ENCODE data around the gene ETV2. TPM values are rescaled to one million over a fixed set of nuclear protein-coding genes. Genes with fewer than 3 reads are reported as not detected.

The ETV2 gene
- polyA plus RNA-seq, 2 of the 4 experiments (the other 2 are of a cell fraction), result 0.36 to 1.3 TPM

GRCh38 chr19:35693835-35694599 lies 52.5 kb downstream of the ETV2 start (continued):
- TF ChIP-seq HMGXB4 (CRISPR knock-in tag; IDR thresholded peaks at IDR 0.05; ENCODE audit: borderline replicate concordance) (no peak), MYC (IDR thresholded peaks at IDR 0.05; ENCODE audit: borderline replicate concordance, low read length) (0 out of 2 replicates have a peak, but pooled peaks have one; percentile 35), EP300 (IDR thresholded peaks at IDR 0.05) (no peak), CHD4 (IDR thresholded peaks at IDR 0.05; ENCODE audit: borderline replicate concordance) (peak; percentile 71; the same call in 1 of the 2 replicates), TP53 (CRISPR knock-in tag; IDR thresholded peaks at IDR 0.05) (no peak), SMC3 (IDR thresholded peaks at IDR 0.05) (peak; percentile 99), KDM1A (IDR thresholded peaks at IDR 0.05; ENCODE audit: low read depth) (0 out of 2 replicates have a peak, but pooled peaks have one; percentile 38), ZNF302 (CRISPR knock-in tag; IDR thresholded peaks at IDR 0.05) (no peak), FOSB (CRISPR knock-in tag; IDR thresholded peaks at IDR 0.05) (no peak), FOSL2 (IDR thresholded peaks at IDR 0.05) (no peak), FOSL2 (CRISPR knock-in tag; IDR thresholded peaks at IDR 0.05) (no peak), BCL3 (IDR thresholded peaks at IDR 0.05) (no peak), MAFK (IDR thresholded peaks at IDR 0.05; ENCODE audit: partially characterized antibody) (no peak), SREBF2 (IDR thresholded peaks at IDR 0.05) (no peak), HOXB5 (CRISPR knock-in tag; IDR thresholded peaks at IDR 0.05) (no peak; the same call in 1 of the 2 replicates), RFX5 (IDR thresholded peaks at IDR 0.05) (no peak), PBX3 (IDR thresholded peaks at IDR 0.05) (no peak), POLR2A (IDR thresholded peaks at IDR 0.05; ENCODE audit: low read length) (no peak), JUN (IDR thresholded peaks at IDR 0.05) (peak in 1 of 2 experiments; percentile 29; a peak in 2 of 5 replicates), NPAS2 (CRISPR knock-in tag; IDR thresholded peaks at IDR 0.05; ENCODE audit: borderline replicate concordance) (no peak), FOXS1 (CRISPR knock-in tag; IDR thresholded peaks at IDR 0.05) (no peak), CTCF (IDR thresholded peaks at IDR 0.05) (peak; percentile 100), ZSCAN20 (CRISPR knock-in tag; IDR thresholded peaks at IDR 0.05) (no peak)

Other genes with a start within 250 kb of the ETV2 start
- 0.24 and 0.30 TPM in 2 replicates for gene FFAR2, start 193.5 kb upstream of the ETV2 start, polyA plus RNA-seq (2011; rRNA removed)
- gene FFAR2, start 193.5 kb upstream of the ETV2 start, polyA plus RNA-seq (2017; fragmentation: RNase III; extraction: RNeasy Plus Mini Kit Qiagen cat#74134 plus additional on column Dnase treatment), result not detected in 3 replicates
- gene KRTDAP, start 151.3 kb upstream of the ETV2 start, polyA plus RNA-seq (2011; rRNA removed), result not detected in 2 replicates
- not detected in 3 replicates for gene KRTDAP, start 151.3 kb upstream of the ETV2 start, polyA plus RNA-seq (2017; fragmentation: RNase III; extraction: RNeasy Plus Mini Kit Qiagen cat#74134 plus additional on column Dnase treatment)
- gene DMKN, start 128.1 kb upstream of the ETV2 start, polyA plus RNA-seq (2011; rRNA removed), result 18.0 and 21.5 TPM in 2 replicates
- 37.0 to 41.6 TPM (median 40.6 TPM) in 3 replicates for gene DMKN, start 128.1 kb upstream of the ETV2 start, polyA plus RNA-seq (2017; fragmentation: RNase III; extraction: RNeasy Plus Mini Kit Qiagen cat#74134 plus additional on column Dnase treatment)
- 0.28 TPM in 2 replicates for gene SBSN, start 113.4 kb upstream of the ETV2 start, polyA plus RNA-seq (2011; rRNA removed)
- 0.67 to 1.1 TPM (median 0.89 TPM) in 3 replicates for gene SBSN, start 113.4 kb upstream of the ETV2 start, polyA plus RNA-seq (2017; fragmentation: RNase III; extraction: RNeasy Plus Mini Kit Qiagen cat#74134 plus additional on column Dnase treatment)
- not detected in 2 replicates for gene GAPDHS, start 108.3 kb upstream of the ETV2 start, polyA plus RNA-seq (2011; rRNA removed)
- gene GAPDHS, start 108.3 kb upstream of the ETV2 start, polyA plus RNA-seq (2017; fragmentation: RNase III; extraction: RNeasy Plus Mini Kit Qiagen cat#74134 plus additional on column Dnase treatment), result not detected in 3 replicates
- 335 and 446 TPM in 2 replicates for gene TMEM147, start 96.1 kb upstream of the ETV2 start, polyA plus RNA-seq (2011; rRNA removed)
- 257 to 282 TPM (median 257 TPM) in 3 replicates for gene TMEM147, start 96.1 kb upstream of the ETV2 start, polyA plus RNA-seq (2017; fragmentation: RNase III; extraction: RNeasy Plus Mini Kit Qiagen cat#74134 plus additional on column Dnase treatment)
- not detected in 2 replicates for gene ATP4A, start 78.1 kb upstream of the ETV2 start, polyA plus RNA-seq (2011; rRNA removed)
- 0.05 TPM in 1 of 3 replicates, not detected in the others for gene ATP4A, start 78.1 kb upstream of the ETV2 start, polyA plus RNA-seq (2017; fragmentation: RNase III; extraction: RNeasy Plus Mini Kit Qiagen cat#74134 plus additional on column Dnase treatment)
- not detected in 2 replicates for gene PMIS2, start 55.6 kb upstream of the ETV2 start, polyA plus RNA-seq (2011; rRNA removed)
- gene PMIS2, start 55.6 kb upstream of the ETV2 start, polyA plus RNA-seq (2017; fragmentation: RNase III; extraction: RNeasy Plus Mini Kit Qiagen cat#74134 plus additional on column Dnase treatment), result not detected in 3 replicates
- gene HAUS5, start 29.0 kb upstream of the ETV2 start, polyA plus RNA-seq (2011; rRNA removed), result 7.2 and 7.3 TPM in 2 replicates
- 16.0 to 17.6 TPM (median 16.1 TPM) in 3 replicates for gene HAUS5, start 29.0 kb upstream of the ETV2 start, polyA plus RNA-seq (2017; fragmentation: RNase III; extraction: RNeasy Plus Mini Kit Qiagen cat#74134 plus additional on column Dnase treatment)
- gene RBM42, start 12.7 kb upstream of the ETV2 start, polyA plus RNA-seq (2011; rRNA removed), result 62.1 and 80.4 TPM in 2 replicates
- gene RBM42, start 12.7 kb upstream of the ETV2 start, polyA plus RNA-seq (2017; fragmentation: RNase III; extraction: RNeasy Plus Mini Kit Qiagen cat#74134 plus additional on column Dnase treatment), result 124 to 131 TPM (median 128 TPM) in 3 replicates
- gene COX6B1, start 6.6 kb downstream of the ETV2 start, polyA plus RNA-seq (2011; rRNA removed), result 749 and 1,115 TPM in 2 replicates
- 1,179 to 1,276 TPM (median 1,260 TPM) in 3 replicates for gene COX6B1, start 6.6 kb downstream of the ETV2 start, polyA plus RNA-seq (2017; fragmentation: RNase III; extraction: RNeasy Plus Mini Kit Qiagen cat#74134 plus additional on column Dnase treatment)
- 0.78 and 1.4 TPM in 2 replicates for gene UPK1A, start 24.8 kb downstream of the ETV2 start, polyA plus RNA-seq (2011; rRNA removed)
- 0.37 to 0.44 TPM (median 0.39 TPM) in 3 replicates for gene UPK1A, start 24.8 kb downstream of the ETV2 start, polyA plus RNA-seq (2017; fragmentation: RNase III; extraction: RNeasy Plus Mini Kit Qiagen cat#74134 plus additional on column Dnase treatment)
- gene ZBTB32, start 62.8 kb downstream of the ETV2 start, polyA plus RNA-seq (2011; rRNA removed), result not detected in 2 replicates
- gene ZBTB32, start 62.8 kb downstream of the ETV2 start, polyA plus RNA-seq (2017; fragmentation: RNase III; extraction: RNeasy Plus Mini Kit Qiagen cat#74134 plus additional on column Dnase treatment), result not detected in 3 replicates
- 17.8 and 25.1 TPM in 2 replicates for gene KMT2B, start 76.3 kb downstream of the ETV2 start, polyA plus RNA-seq (2011; rRNA removed)
- 39.4 to 40.8 TPM (median 39.9 TPM) in 3 replicates for gene KMT2B, start 76.3 kb downstream of the ETV2 start, polyA plus RNA-seq (2017; fragmentation: RNase III; extraction: RNeasy Plus Mini Kit Qiagen cat#74134 plus additional on column Dnase treatment)
- 5.7 and 6.4 TPM in 2 replicates for gene IGFLR1, start 100.7 kb downstream of the ETV2 start, polyA plus RNA-seq (2011; rRNA removed)
- 13.4 to 15.9 TPM (median 14.4 TPM) in 3 replicates for gene IGFLR1, start 100.7 kb downstream of the ETV2 start, polyA plus RNA-seq (2017; fragmentation: RNase III; extraction: RNeasy Plus Mini Kit Qiagen cat#74134 plus additional on column Dnase treatment)
- 29.6 and 41.1 TPM in 2 replicates for gene U2AF1L4, start 103.7 kb downstream of the ETV2 start, polyA plus RNA-seq (2011; rRNA removed)
- gene U2AF1L4, start 103.7 kb downstream of the ETV2 start, polyA plus RNA-seq (2017; fragmentation: RNase III; extraction: RNeasy Plus Mini Kit Qiagen cat#74134 plus additional on column Dnase treatment), result 39.0 to 45.6 TPM (median 42.8 TPM) in 3 replicates
- 111 and 133 TPM in 2 replicates for gene PSENEN, start 103.9 kb downstream of the ETV2 start, polyA plus RNA-seq (2011; rRNA removed)
- 191 to 203 TPM (median 197 TPM) in 3 replicates for gene PSENEN, start 103.9 kb downstream of the ETV2 start, polyA plus RNA-seq (2017; fragmentation: RNase III; extraction: RNeasy Plus Mini Kit Qiagen cat#74134 plus additional on column Dnase treatment)
- gene LIN37, start 106.8 kb downstream of the ETV2 start, polyA plus RNA-seq (2011; rRNA removed), result 8.1 and 11.5 TPM in 2 replicates
- gene LIN37, start 106.8 kb downstream of the ETV2 start, polyA plus RNA-seq (2017; fragmentation: RNase III; extraction: RNeasy Plus Mini Kit Qiagen cat#74134 plus additional on column Dnase treatment), result 20.4 to 23.1 TPM (median 22.0 TPM) in 3 replicates
- gene HSPB6, start 115.3 kb downstream of the ETV2 start, polyA plus RNA-seq (2011; rRNA removed), result 0.12 and 0.16 TPM in 2 replicates
- 0.11 to 0.28 TPM (median 0.26 TPM) in 3 replicates for gene HSPB6, start 115.3 kb downstream of the ETV2 start, polyA plus RNA-seq (2017; fragmentation: RNase III; extraction: RNeasy Plus Mini Kit Qiagen cat#74134 plus additional on column Dnase treatment)
- 19.5 and 30.8 TPM in 2 replicates for gene PROSER3, start 116.4 kb downstream of the ETV2 start, polyA plus RNA-seq (2011; rRNA removed)
- 24.4 to 27.6 TPM (median 25.3 TPM) in 3 replicates for gene PROSER3, start 116.4 kb downstream of the ETV2 start, polyA plus RNA-seq (2017; fragmentation: RNase III; extraction: RNeasy Plus Mini Kit Qiagen cat#74134 plus additional on column Dnase treatment)
- 0.84 and 2.1 TPM in 2 replicates for gene ARHGAP33, start 133.8 kb downstream of the ETV2 start, polyA plus RNA-seq (2011; rRNA removed)
- gene ARHGAP33, start 133.8 kb downstream of the ETV2 start, polyA plus RNA-seq (2017; fragmentation: RNase III; extraction: RNeasy Plus Mini Kit Qiagen cat#74134 plus additional on column Dnase treatment), result 4.6 to 7.7 TPM (median 6.1 TPM) in 3 replicates
- 0.86 and 0.92 TPM in 2 replicates for gene PRODH2, start 171.1 kb downstream of the ETV2 start, polyA plus RNA-seq (2011; rRNA removed)
- 0.55 to 1.0 TPM (median 0.73 TPM) in 3 replicates for gene PRODH2, start 171.1 kb downstream of the ETV2 start, polyA plus RNA-seq (2017; fragmentation: RNase III; extraction: RNeasy Plus Mini Kit Qiagen cat#74134 plus additional on column Dnase treatment)
- gene NPHS1, start 210.8 kb downstream of the ETV2 start, polyA plus RNA-seq (2011; rRNA removed), result 0.27 and 0.30 TPM in 2 replicates
- gene NPHS1, start 210.8 kb downstream of the ETV2 start, polyA plus RNA-seq (2017; fragmentation: RNase III; extraction: RNeasy Plus Mini Kit Qiagen cat#74134 plus additional on column Dnase treatment), result 0.16 to 0.27 TPM (median 0.21 TPM) in 3 replicates
- gene KIRREL2, start 215.2 kb downstream of the ETV2 start, polyA plus RNA-seq (2011; rRNA removed), result 0.26 and 0.34 TPM in 2 replicates
- gene KIRREL2, start 215.2 kb downstream of the ETV2 start, polyA plus RNA-seq (2017; fragmentation: RNase III; extraction: RNeasy Plus Mini Kit Qiagen cat#74134 plus additional on column Dnase treatment), result 0.21 to 0.75 TPM (median 0.54 TPM) in 3 replicates
- 55.3 and 60.4 TPM in 2 replicates for gene APLP1, start 226.8 kb downstream of the ETV2 start, polyA plus RNA-seq (2011; rRNA removed)
- 52.1 to 54.8 TPM (median 54.7 TPM) in 3 replicates for gene APLP1, start 226.8 kb downstream of the ETV2 start, polyA plus RNA-seq (2017; fragmentation: RNase III; extraction: RNeasy Plus Mini Kit Qiagen cat#74134 plus additional on column Dnase treatment)

Measured in A549 (cell line).